HepG2 (cell line): Measurements from ENCODE around the gene PTPRO. TPM values are rescaled to one million over a fixed set of nuclear protein-coding genes. Genes with fewer than 3 reads are reported as not detected.

Experiments used
- ATAC-seq: fragments of 200-7000 bp; cut with Tn5 transposase; 3 replicates; pipeline ENCODE4 v1.9.1; 2020; ENCODE audit warnings: mild to moderate bottlenecking, moderate library complexity
- BruUV-seq: library from RNA; stranded (reverse); fragments of 400-500 nt; replicated peaks from 2 replicates; lab custom pipeline; 2021; lab: Mats Ljungman, UMichigan
- CTCF ChIA-PET: fragments of 300-600 bp; formaldehyde crosslinking; extraction: SDS; loops from one replicate; lab custom pipeline; 2021; ENCODE audit warnings: low total read pairs, inconsistent platforms, low intra/inter-chr PET ratio; lab: Yijun Ruan, JAX
- POLR2A ChIA-PET: fragments of 350-600 bp; sonication (Branson Sonifier 250); formaldehyde crosslinking; loops from one replicate; lab custom pipeline; 2020; ENCODE audit warnings: antibody characterized with exemption, inconsistent platforms; lab: Yijun Ruan, JAX
- DNase-seq: peaks from one replicate; pipeline ENCODE4 v3.0.0-alpha.2; 2015; ENCODE audit warnings: low spot score
- FAIRE-seq: peaks from 3 replicates; lab custom pipeline; 2011; peaks lifted over from hg19 to GRCh38; lab: Jason Lieb, UNC
- H2AFZ ChIP-seq: one replicate; pipeline ENCODE4 v1.6.1; 2011; ENCODE audit warnings: low read length, inconsistent platforms
- H3K27ac ChIP-seq: fragments of 300-600 bp; 3 replicates; pipeline ENCODE4 v1.8.0; 2011; ENCODE audit warnings: mixed run types, mild to moderate bottlenecking, mixed read lengths, low read length, inconsistent platforms; ENCODE audit not compliant: insufficient read depth; ENCODE audit errors: extremely low read length
- H3K27me3 ChIP-seq, 2 experiments: fragments of 200-600 bp in 1 of 2; 2 replicates in 1 of 2; 3 replicates in 1 of 2; pipeline versions ENCODE4 v1.6.0 to v1.8.0; 2011; ENCODE audit warnings: low read length in 2 of 2, mild to moderate bottlenecking in 2 of 2, moderate library complexity in 2 of 2, inconsistent platforms in 1 of 2; ENCODE audit not compliant: insufficient read depth in 2 of 2, control insufficient read depth in 1 of 2
- H3K36me3 ChIP-seq, 2 experiments: fragments of 200-600 bp in 1 of 2; replicated peaks in 1 of 2; 2 replicates in 1 of 2; 3 replicates in 1 of 2; pipeline versions ENCODE4 v1.5.1 to v1.8.0; 2011; ENCODE audit warnings: low read length in 2 of 2, inconsistent platforms in 1 of 2; ENCODE audit not compliant: insufficient read depth in 2 of 2, control insufficient read depth in 1 of 2
- H3K4me1 ChIP-seq: 2 replicates; pipeline ENCODE4 v1.5.1; 2012; ENCODE audit warnings: low read length, inconsistent platforms; ENCODE audit not compliant: insufficient read depth
- H3K4me2 ChIP-seq: 2 replicates; pipeline ENCODE4 v1.6.0; 2011; ENCODE audit warnings: low read depth, low read length, inconsistent platforms
- H3K4me3 ChIP-seq, 3 experiments: fragments of 200-600 bp in 1 of 3; sonication (generic), shearing (Covaris generic) in 1 of 3; replicated peaks in 1 of 3; 2 replicates each; pipeline ENCODE4 v1.5.1; 2011 to 2016; ENCODE audit warnings: low read length in 3 of 3, inconsistent platforms in 2 of 3, low read depth in 2 of 3, mild to moderate bottlenecking in 2 of 3, control low read depth in 1 of 3, mixed read lengths in 1 of 3; ENCODE audit not compliant: insufficient read depth in 1 of 3
- H3K79me2 ChIP-seq: one replicate; pipeline ENCODE4 v1.6.1; 2011; ENCODE audit warnings: low read length, inconsistent platforms; ENCODE audit not compliant: insufficient read depth
- H3K9ac ChIP-seq: 2 replicates; pipeline ENCODE4 v1.6.0; 2011; ENCODE audit warnings: mild to moderate bottlenecking, low read depth, low read length, inconsistent platforms; ENCODE audit not compliant: insufficient read depth
- H3K9me3 ChIP-seq: 2 replicates; pipeline ENCODE4 v1.5.1; 2012; ENCODE audit warnings: mild to moderate bottlenecking, low read length
- H4K20me1 ChIP-seq: 2 replicates; pipeline ENCODE4 v1.6.0; 2011; ENCODE audit warnings: inconsistent platforms, mild to moderate bottlenecking, low read length, moderate library complexity; ENCODE audit not compliant: insufficient read depth
- CHD4 ChIP-seq: fragments of 200-600 bp; sonication (generic); IDR thresholded peaks from 2 replicates; pipeline ENCODE4 v1.7.0; 2017; ENCODE audit warnings: mild to moderate bottlenecking, low read length, borderline replicate concordance
- HDAC1 ChIP-seq: sonication (generic); formaldehyde crosslinking; IDR thresholded peaks from 2 replicates; pipeline ENCODE4 v1.5.1; 2020; ENCODE audit warnings: mild to moderate bottlenecking, missing genetic modification reagents
- HDAC6 ChIP-seq: fragments of 200-600 bp; sonication (generic); IDR thresholded peaks from 2 replicates; pipeline ENCODE4 v1.7.0; 2017; ENCODE audit warnings: mild to moderate bottlenecking, antibody characterized with exemption, low read length, low read depth
- IRX3 ChIP-seq: sonication (generic); formaldehyde crosslinking; IDR thresholded peaks from 2 replicates; pipeline ENCODE4 v1.8.1; 2023; ENCODE audit warnings: mild to moderate bottlenecking, low read depth, missing genetic modification reagents, borderline replicate concordance
- KAT2B ChIP-seq: fragments of 150-350 bp; IDR thresholded peaks from 2 replicates; pipeline ENCODE4 v1.6.1; 2014; ENCODE audit warnings: low read depth, low read length, borderline replicate concordance
- MAZ ChIP-seq, 2 experiments: sonication (generic) in 1 of 2; formaldehyde crosslinking in 1 of 2; IDR thresholded peaks; 2 replicates each; pipeline versions ENCODE4 v1.5.0 to v1.6.1; 2012 to 2020; ENCODE audit warnings: low read depth in 2 of 2, mild to moderate bottlenecking in 2 of 2, borderline replicate concordance in 1 of 2, improper control_type of control experiment in 1 of 2, low read length in 1 of 2, missing genetic modification reagents in 1 of 2, moderate library complexity in 1 of 2
- MBD4 ChIP-seq: IDR thresholded peaks from 2 replicates; pipeline ENCODE4 v1.6.1; 2012; ENCODE audit warnings: low read length, inconsistent platforms, borderline replicate concordance
- MED8 ChIP-seq: sonication (generic); formaldehyde crosslinking; IDR thresholded peaks from 2 replicates; pipeline ENCODE4 v1.8.1; 2023; ENCODE audit warnings: mild to moderate bottlenecking, missing genetic modification reagents; ENCODE audit not compliant: insufficient replicate concordance
- MYC ChIP-seq: sonication (generic); formaldehyde crosslinking; IDR thresholded peaks from 2 replicates; pipeline ENCODE4 v1.9.0; 2021; ENCODE audit warnings: missing genetic modification reagents, borderline replicate concordance
- NFE2L2 ChIP-seq: fragments of 150-350 bp; IDR thresholded peaks from 2 replicates; pipeline ENCODE4 v1.6.1; 2014; ENCODE audit warnings: low read length
- NKX3-1 ChIP-seq: sonication (generic); formaldehyde crosslinking; IDR thresholded peaks from 2 replicates; pipeline ENCODE4 v1.5.0; 2020; ENCODE audit warnings: missing genetic modification reagents
- NR2C2 ChIP-seq: sonication (generic); formaldehyde crosslinking; IDR thresholded peaks from 2 replicates; pipeline ENCODE4 v1.4.0; 2020; ENCODE audit warnings: missing genetic modification reagents, mild to moderate bottlenecking, moderate library complexity, borderline replicate concordance
- NR2F6 ChIP-seq, 2 experiments: IDR thresholded peaks; 2 replicates each; pipeline ENCODE4 v1.6.1; 2016; ENCODE audit warnings: antibody characterized with exemption in 1 of 2, mild to moderate bottlenecking in 1 of 2
- RFX5 ChIP-seq: IDR thresholded peaks from 2 replicates; pipeline ENCODE4 v1.6.1; 2011; ENCODE audit warnings: low read depth, low read length, improper control_type of control experiment
- TRIM24 ChIP-seq: sonication (generic); formaldehyde crosslinking; IDR thresholded peaks from 2 replicates; pipeline ENCODE4 v1.8.0; 2022; ENCODE audit warnings: mild to moderate bottlenecking, missing genetic modification reagents
- ZFP36L1 ChIP-seq: sonication (generic); formaldehyde crosslinking; IDR thresholded peaks from 2 replicates; pipeline ENCODE4 v1.8.0; 2022; ENCODE audit warnings: mild to moderate bottlenecking, missing genetic modification reagents, moderate library complexity
- ZNF124 ChIP-seq: sonication (generic); formaldehyde crosslinking; IDR thresholded peaks from 2 replicates; pipeline ENCODE4 v1.4.0; 2020; ENCODE audit warnings: missing genetic modification reagents
- ZNF263 ChIP-seq: sonication (generic); formaldehyde crosslinking; IDR thresholded peaks from 2 replicates; pipeline ENCODE4 v1.4.0; 2020; ENCODE audit warnings: missing genetic modification reagents
- ZNF282 ChIP-seq: fragments of 450-650 bp; IDR thresholded peaks from 2 replicates; pipeline ENCODE4 v1.6.1; 2018; ENCODE audit not compliant: partially characterized antibody
- ZNF34 ChIP-seq: sonication (generic); formaldehyde crosslinking; IDR thresholded peaks from 2 replicates; pipeline ENCODE4 v1.4.0; 2020; ENCODE audit warnings: mild to moderate bottlenecking, missing genetic modification reagents, borderline replicate concordance
- ZNF619 ChIP-seq: sonication (generic); formaldehyde crosslinking; IDR thresholded peaks from 2 replicates; pipeline ENCODE4 v1.4.0; 2020; ENCODE audit warnings: mild to moderate bottlenecking, missing genetic modification reagents
- ZNF879 ChIP-seq: sonication (generic); formaldehyde crosslinking; IDR thresholded peaks from 2 replicates; pipeline ENCODE4 v1.8.1; 2023; ENCODE audit warnings: missing genetic modification reagents
- ZSCAN22 ChIP-seq: sonication (generic); formaldehyde crosslinking; IDR thresholded peaks from 2 replicates; pipeline ENCODE4 v1.4.0; 2020; ENCODE audit warnings: mild to moderate bottlenecking, missing genetic modification reagents
- WGBS: methylation state at CpG from one replicate; pipeline ENCODE4 v1.1.6; 2017; ENCODE audit warnings: low lambda C conversion rate; 5-methylcytosine and 5-hydroxymethylcytosine counted together
- in situ Hi-C: cut with HindIII; loops from 2 replicates; pipeline ENCODE4 v1.10.0; 2017; ENCODE audit warnings: low pct_unique_long_range_greater_than_20kb; ENCODE audit not compliant: extremely low pct_ligation_motif_present
- intact Hi-C: fragments of 100-400 bp; cut with micrococcal nuclease; formaldehyde crosslinking; loops from one replicate; pipeline ENCODE4 v1.10.0; 2022; ENCODE audit not compliant: unreplicated experiment
- polyA plus RNA-seq, 8 experiments: library from polyadenylated mRNA; depleted of rRNA in 3 of 8; stranded (reverse) in 7 of 8; unstranded in 1 of 8; fragments of >200 nt; fragmentation: Illumina TruSeq in 4 of 8; extraction: Trizol in 4 of 8; gene quantifications; 2 replicates each; pipeline versions ENCODE4 v1.2.1 to v1.2.3, GENCODE V29; 2011 to 2016; ENCODE audit warnings: low read depth in 4 of 8, missing spikeins in 1 of 8, mixed read lengths in 1 of 8; ENCODE audit not compliant: insufficient read depth in 1 of 8
- total RNA-seq, 5 experiments: library from RNA; depleted of rRNA; stranded (reverse); fragments of >200 nt; fragmentation: Illumina TruSeq; extraction: Trizol; gene quantifications; 2 replicates each; pipeline ENCODE4 v1.2.3, GENCODE V29; 2016; ENCODE audit warnings: low read depth in 1 of 5
- TF ChIP-seq, protein P1 (sequence below): IDR thresholded peaks from 2 replicates; pipeline ENCODE4 v1.6.1; 2016; ENCODE audit warnings: missing genetic modification reagents, missing compliant biosample characterization
- TF ChIP-seq, protein P2 (sequence below): sonication (generic); formaldehyde crosslinking; IDR thresholded peaks from 2 replicates; pipeline ENCODE4 v1.8.0; 2022; ENCODE audit warnings: mild to moderate bottlenecking, missing genetic modification reagents; ENCODE audit not compliant: insufficient replicate concordance

The PTPRO gene
- total and polyA plus RNA-seq, 2 of the 13 experiments (the other 11 are each of a cell fraction or from before 2014, with no cell fraction given) = 0.04 TPM; not detected in 1

DNA sequence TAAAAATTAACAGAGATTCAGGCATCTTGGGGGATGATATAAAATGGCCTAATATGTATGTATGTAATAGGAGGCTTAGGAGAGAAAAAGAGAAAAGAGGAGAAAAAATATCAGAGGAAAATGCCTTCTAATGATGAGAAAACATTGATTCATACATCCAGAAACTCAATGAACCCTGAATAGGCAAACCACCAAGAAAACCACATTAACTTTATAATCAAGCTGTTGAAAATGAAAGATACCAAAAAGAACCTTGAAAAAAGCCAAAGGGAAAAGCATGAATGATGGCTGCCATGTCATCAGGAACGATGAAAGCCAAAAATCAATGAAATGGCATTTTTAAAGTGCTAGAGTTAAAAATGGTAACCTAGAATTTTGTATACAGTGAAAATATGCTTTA, 286.6 kb downstream of the PTPRO start:
- no peak for ATAC-seq
- in situ Hi-C loops = no loop called here

DNA sequence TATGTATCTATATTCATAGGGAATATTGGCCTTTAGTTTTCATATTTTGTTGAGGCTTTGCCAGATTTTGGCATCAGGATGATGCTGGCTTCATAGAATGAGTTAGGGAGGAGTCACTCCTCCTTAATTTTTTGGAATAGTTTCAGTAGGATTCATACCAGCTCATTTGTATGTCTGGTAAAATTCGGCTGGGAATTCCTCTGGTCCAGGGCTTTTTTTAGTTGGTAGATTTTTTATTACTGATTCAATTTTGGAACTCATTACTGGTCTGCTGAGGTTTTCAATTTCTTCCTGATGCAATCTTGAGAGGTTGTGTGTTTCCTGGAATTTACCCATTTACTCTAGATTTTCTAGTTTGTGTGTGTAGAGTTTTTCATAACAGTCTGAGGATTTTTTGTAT, 291.7 kb downstream of the PTPRO start:
- FAIRE-seq = no peak
- ChIA-PET POLR2A (no interaction called here), CTCF (no interaction called here)
- no peak overlapping the region for H3K4me2 ChIP-seq
- H3K27ac ChIP-seq = no peak overlapping the region
- in situ Hi-C loops = no loop called here
- TF ChIP-seq MAZ (IDR thresholded peaks at IDR 0.05; ENCODE audit: borderline replicate concordance, low read depth, low read length) (no peak), MAZ (CRISPR knock-in tag; IDR thresholded peaks at IDR 0.05; ENCODE audit: low read depth) (no peak), RFX5 (no peak), ZNF879 (CRISPR knock-in tag) (no peak), ZNF34 (CRISPR knock-in tag) (no peak), ZSCAN22 (no peak), ZNF282 (no peak), HDAC6 (no peak), NFE2L2 (no peak), HDAC1 (no peak), NR2F6 (IDR thresholded peaks at IDR 0.05) (no peak), NR2F6 (CRISPR knock-in tag; IDR thresholded peaks at IDR 0.05) (no peak), NKX3-1 (CRISPR knock-in tag) (no peak), MYC (CRISPR knock-in tag) (no peak)
- TF ChIP-seq, protein P1, sequence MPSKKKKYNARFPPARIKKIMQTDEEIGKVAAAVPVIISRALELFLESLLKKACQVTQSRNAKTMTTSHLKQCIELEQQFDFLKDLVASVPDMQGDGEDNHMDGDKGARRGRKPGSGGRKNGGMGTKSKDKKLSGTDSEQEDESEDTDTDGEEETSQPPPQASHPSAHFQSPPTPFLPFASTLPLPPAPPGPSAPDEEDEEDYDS (CRISPR knock-in tag) = no peak
- TF ChIP-seq, protein P2, sequence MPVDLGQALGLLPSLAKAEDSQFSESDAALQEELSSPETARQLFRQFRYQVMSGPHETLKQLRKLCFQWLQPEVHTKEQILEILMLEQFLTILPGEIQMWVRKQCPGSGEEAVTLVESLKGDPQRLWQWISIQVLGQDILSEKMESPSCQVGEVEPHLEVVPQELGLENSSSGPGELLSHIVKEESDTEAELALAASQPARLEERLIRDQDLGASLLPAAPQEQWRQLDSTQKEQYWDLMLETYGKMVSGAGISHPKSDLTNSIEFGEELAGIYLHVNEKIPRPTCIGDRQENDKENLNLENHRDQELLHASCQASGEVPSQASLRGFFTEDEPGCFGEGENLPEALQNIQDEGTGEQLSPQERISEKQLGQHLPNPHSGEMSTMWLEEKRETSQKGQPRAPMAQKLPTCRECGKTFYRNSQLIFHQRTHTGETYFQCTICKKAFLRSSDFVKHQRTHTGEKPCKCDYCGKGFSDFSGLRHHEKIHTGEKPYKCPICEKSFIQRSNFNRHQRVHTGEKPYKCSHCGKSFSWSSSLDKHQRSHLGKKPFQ (CRISPR knock-in tag) = no peak
- intact Hi-C loops = no loop called here
- H3K27me3 ChIP-seq = no peaks in the 10 kb centered on the region
- no peak for DNase-seq
- no peak overlapping the region for H3K4me3 ChIP-seq
- H3K4me1 ChIP-seq = peaks cover 24% of the 10 kb centered on the region
- no peaks in the 10 kb centered on the region; a peak in 1 of 5 replicates for H3K36me3 ChIP-seq
- 82% methylated on average over 1 of the region's 1 CpG for WGBS
- H4K20me1 ChIP-seq = no peaks in the 10 kb centered on the region
- H3K9ac ChIP-seq = no peak overlapping the region
- ATAC-seq = no peak
- no TSS peak for BruUV-seq
- H2AFZ ChIP-seq = no peak overlapping the region
- no peaks in the 10 kb centered on the region for H3K79me2 ChIP-seq
- H3K9me3 ChIP-seq = peaks cover 45% of the 10 kb centered on the region

More for the DNA sequence above, 286.6 kb downstream of the PTPRO start:
- Histone ChIP-seq H3K79me2 (no peaks in the 10 kb centered on the region), H3K9me3 (peaks cover 18% of the 10 kb centered on the region), H3K27ac (no peak overlapping the region), H3K27me3 (no peaks in the 10 kb centered on the region), H2AFZ (no peak overlapping the region), H3K36me3 (no peaks in the 10 kb centered on the region), H3K4me1 (peaks cover 16% of the 10 kb centered on the region), H3K4me2 (no peak overlapping the region), H3K9ac (no peak overlapping the region), H3K4me3 (no peak overlapping the region), H4K20me1 (no peaks in the 10 kb centered on the region)
- BruUV-seq = no TSS peak
- intact Hi-C loops = no loop called here
- ChIA-PET POLR2A (no interaction called here), CTCF (no interaction called here)
- no peak for DNase-seq
- 76% methylated on average over 1 of the region's 1 CpG for WGBS
- FAIRE-seq = no peak
- no peak for TF ChIP-seq IRX3 (CRISPR knock-in tag)
- no peak for TF ChIP-seq NR2C2
- no peak for TF ChIP-seq MBD4
- no peak for TF ChIP-seq ZNF124 (CRISPR knock-in tag)
- no peak for TF ChIP-seq TRIM24
- TF ChIP-seq MED8 = no peak
- no peak for TF ChIP-seq KAT2B
- TF ChIP-seq ZNF619 (CRISPR knock-in tag) = no peak
- no peak for TF ChIP-seq ZNF263 (CRISPR knock-in tag)
- TF ChIP-seq ZFP36L1 (CRISPR knock-in tag) = no peak
- no peak for TF ChIP-seq CHD4
